MM.1S (cell line): ENCODE data around the gene MUC20.

ENCODE experiments used
- DNase-seq: peaks from one replicate; pipeline ENCODE4 v3.0.0-alpha.2; 2015
- H2AFZ ChIP-seq: fragments of 300-600 bp; sonication (generic); 2 replicates; pipeline ENCODE4 v1.6.0; 2016; ENCODE audit warnings: antibody characterized with exemption, low read length
- H3F3A ChIP-seq: fragments of 300-600 bp; sonication (generic); 2 replicates; pipeline ENCODE4 v1.6.1; 2016; ENCODE audit warnings: mild to moderate bottlenecking, antibody characterized with exemption, low read length, moderate library complexity, mixed read lengths; ENCODE audit not compliant: insufficient read depth
- H3K27ac ChIP-seq: fragments of 300-600 bp; sonication (generic); 2 replicates; pipeline ENCODE4 v1.5.1; 2016; ENCODE audit warnings: mild to moderate bottlenecking, low read length
- H3K27me3 ChIP-seq: fragments of 300-600 bp; sonication (generic); replicated peaks from 2 replicates; pipeline ENCODE4 v1.6.0; 2016; ENCODE audit warnings: low read length; ENCODE audit not compliant: insufficient read depth
- H3K36me3 ChIP-seq: fragments of 300-600 bp; sonication (generic); replicated peaks from 2 replicates; pipeline ENCODE4 v1.6.1; 2016; ENCODE audit warnings: mild to moderate bottlenecking, low read length, mixed read lengths; ENCODE audit not compliant: insufficient read depth
- H3K4me1 ChIP-seq: fragments of 300-600 bp; sonication (generic); 2 replicates; pipeline ENCODE4 v1.6.1; 2016; ENCODE audit warnings: low read length, mixed read lengths
- H3K4me2 ChIP-seq: fragments of 300-600 bp; sonication (generic); 2 replicates; pipeline ENCODE4 v1.6.0; 2016; ENCODE audit warnings: low read depth, low read length
- H3K4me3 ChIP-seq: fragments of 300-600 bp; sonication (generic); 2 replicates; pipeline ENCODE4 v1.5.1; 2016; ENCODE audit warnings: low read length, mixed read lengths
- H3K79me2 ChIP-seq: fragments of 300-600 bp; sonication (generic); 2 replicates; pipeline ENCODE4 v1.6.1; 2016; ENCODE audit warnings: mixed run types, low read length, mixed read lengths
- H3K9ac ChIP-seq: fragments of 300-600 bp; sonication (generic); 2 replicates; pipeline ENCODE4 v1.6.1; 2016; ENCODE audit warnings: low read length, mixed read lengths
- H3K9me2 ChIP-seq: fragments of 300-600 bp; sonication (generic); replicated peaks from 2 replicates; pipeline ENCODE4 v1.6.1; 2016; ENCODE audit warnings: mild to moderate bottlenecking, low read length, mixed read lengths; ENCODE audit not compliant: insufficient read depth
- H3K9me3 ChIP-seq: fragments of 300-600 bp; sonication (generic); replicated peaks from 2 replicates; pipeline ENCODE4 v1.6.1; 2016; ENCODE audit warnings: mild to moderate bottlenecking, low read length, mixed read lengths; ENCODE audit not compliant: insufficient read depth
- H4K20me1 ChIP-seq: fragments of 300-600 bp; sonication (generic); 2 replicates; pipeline ENCODE4 v1.6.1; 2016; ENCODE audit warnings: mild to moderate bottlenecking, low read length, moderate library complexity, mixed read lengths; ENCODE audit not compliant: insufficient read depth
- EZH2 ChIP-seq: fragments of 300-600 bp; sonication (generic); optimal IDR thresholded peaks from 2 replicates; pipeline ENCODE3; 2017; ENCODE audit warnings: low read depth, mild to moderate bottlenecking, antibody characterized with exemption, low read length, mixed read lengths
- EZH2phosphoT487 ChIP-seq: fragments of 300-600 bp; sonication (generic); IDR thresholded peaks from 2 replicates; pipeline ENCODE4 v1.6.1; 2018; ENCODE audit warnings: antibody characterized with exemption, low read length
- TF ChIP-seq, protein P1 (sequence below): fragments of 300-600 bp; sonication (generic); IDR thresholded peaks from 2 replicates; pipeline ENCODE4 v1.5.1; 2016; ENCODE audit warnings: antibody characterized with exemption, low read length, mixed read lengths

Gene MUC20

DNA sequence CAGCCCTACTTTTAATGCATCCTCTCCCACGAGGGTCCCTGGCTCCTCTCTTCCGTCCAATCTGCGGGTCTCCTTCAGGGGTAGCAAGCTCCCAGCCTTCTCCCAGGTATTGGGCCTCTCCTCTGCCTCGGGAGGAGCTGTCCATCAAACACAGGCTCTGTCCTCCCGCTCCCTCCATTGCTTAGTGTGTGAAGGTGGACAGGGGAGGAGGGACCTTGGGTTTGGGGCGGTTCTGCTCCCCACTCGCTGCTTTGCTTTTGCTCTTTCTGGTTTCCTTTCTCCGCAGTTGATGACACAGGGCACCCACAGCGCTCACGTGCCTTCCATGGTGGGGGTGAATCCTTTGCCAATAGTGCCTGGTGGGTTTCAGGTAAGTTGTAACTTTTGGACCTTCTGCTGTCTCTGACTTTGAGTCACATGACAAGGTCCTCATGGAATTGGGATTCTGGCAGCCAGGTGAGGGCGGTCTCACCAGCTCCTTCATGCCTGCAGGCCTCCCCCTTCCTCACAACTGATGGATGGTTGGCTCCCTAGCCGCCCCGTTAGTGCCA, 18.9 kb downstream of the MUC20 start:
- Histone ChIP-seq H3F3A (0 out of 2 replicates have a peak, but pooled peaks cover 7% of the 10 kb centered on the region), H3K9me3 (no peaks in the 10 kb centered on the region), H3K4me3 (no peak overlapping the region), H2AFZ (no peak overlapping the region), H3K4me1 (peaks cover 18% of the 10 kb centered on the region), H3K36me3 (no peaks in the 10 kb centered on the region), H3K27ac (no peak overlapping the region), H3K27me3 (0 out of 2 replicates have a peak, but pooled peaks cover under 1% of the 10 kb centered on the region), H4K20me1 (no peaks in the 10 kb centered on the region), H3K9ac (no peak overlapping the region), H3K4me2 (no peak overlapping the region), H3K9me2 (no peaks in the 10 kb centered on the region), H3K79me2 (no peaks in the 10 kb centered on the region)
- TF ChIP-seq, protein P1, sequence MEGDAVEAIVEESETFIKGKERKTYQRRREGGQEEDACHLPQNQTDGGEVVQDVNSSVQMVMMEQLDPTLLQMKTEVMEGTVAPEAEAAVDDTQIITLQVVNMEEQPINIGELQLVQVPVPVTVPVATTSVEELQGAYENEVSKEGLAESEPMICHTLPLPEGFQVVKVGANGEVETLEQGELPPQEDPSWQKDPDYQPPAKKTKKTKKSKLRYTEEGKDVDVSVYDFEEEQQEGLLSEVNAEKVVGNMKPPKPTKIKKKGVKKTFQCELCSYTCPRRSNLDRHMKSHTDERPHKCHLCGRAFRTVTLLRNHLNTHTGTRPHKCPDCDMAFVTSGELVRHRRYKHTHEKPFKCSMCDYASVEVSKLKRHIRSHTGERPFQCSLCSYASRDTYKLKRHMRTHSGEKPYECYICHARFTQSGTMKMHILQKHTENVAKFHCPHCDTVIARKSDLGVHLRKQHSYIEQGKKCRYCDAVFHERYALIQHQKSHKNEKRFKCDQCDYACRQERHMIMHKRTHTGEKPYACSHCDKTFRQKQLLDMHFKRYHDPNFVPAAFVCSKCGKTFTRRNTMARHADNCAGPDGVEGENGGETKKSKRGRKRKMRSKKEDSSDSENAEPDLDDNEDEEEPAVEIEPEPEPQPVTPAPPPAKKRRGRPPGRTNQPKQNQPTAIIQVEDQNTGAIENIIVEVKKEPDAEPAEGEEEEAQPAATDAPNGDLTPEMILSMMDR: no peak
- no peak for TF ChIP-seq EZH2phosphoT487
- no peak for TF ChIP-seq EZH2
- no peak for DNase-seq

DNA sequence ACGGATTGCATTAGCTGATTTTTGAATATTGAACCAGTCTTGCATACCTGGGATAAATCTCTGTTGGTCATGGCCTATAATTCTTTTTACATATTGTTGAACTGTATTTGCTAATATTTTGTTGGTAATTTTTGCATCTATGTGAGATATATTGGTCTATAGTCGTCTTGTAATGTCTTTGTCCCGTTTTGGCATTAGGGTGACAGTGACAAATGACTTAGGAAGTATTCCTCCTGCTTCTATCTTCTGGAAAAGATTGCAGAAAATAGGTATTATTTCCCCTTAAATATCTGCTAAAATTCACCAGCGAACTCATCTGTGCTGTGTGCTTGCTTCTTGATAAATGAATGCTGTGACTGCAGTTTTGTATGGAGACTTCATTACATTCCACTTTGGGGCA, 23.7 kb downstream of the MUC20 start:
- H3K4me1 ChIP-seq: peaks cover 6% of the 10 kb centered on the region
- H3K27ac ChIP-seq: no peak overlapping the region
- peaks cover 5% of the 10 kb centered on the region; the same call in 1 of the 2 replicates for H3F3A ChIP-seq
- no peak overlapping the region for H3K4me3 ChIP-seq
- no peaks in the 10 kb centered on the region for H3K9me3 ChIP-seq
- no peaks in the 10 kb centered on the region for H4K20me1 ChIP-seq
- no peak for DNase-seq
- no peak overlapping the region for H3K9ac ChIP-seq
- no peak overlapping the region for H3K4me2 ChIP-seq
- no peaks in the 10 kb centered on the region for H3K36me3 ChIP-seq
- TF ChIP-seq EZH2 (no peak), EZH2phosphoT487 (no peak)
- TF ChIP-seq, protein P1: no peak
- no peak overlapping the region for H2AFZ ChIP-seq
- no peaks in the 10 kb centered on the region for H3K79me2 ChIP-seq
- H3K27me3 ChIP-seq: peaks cover 2% of the 10 kb centered on the region; the same call in 1 of the 2 replicates
- H3K9me2 ChIP-seq: no peaks in the 10 kb centered on the region

DNA sequence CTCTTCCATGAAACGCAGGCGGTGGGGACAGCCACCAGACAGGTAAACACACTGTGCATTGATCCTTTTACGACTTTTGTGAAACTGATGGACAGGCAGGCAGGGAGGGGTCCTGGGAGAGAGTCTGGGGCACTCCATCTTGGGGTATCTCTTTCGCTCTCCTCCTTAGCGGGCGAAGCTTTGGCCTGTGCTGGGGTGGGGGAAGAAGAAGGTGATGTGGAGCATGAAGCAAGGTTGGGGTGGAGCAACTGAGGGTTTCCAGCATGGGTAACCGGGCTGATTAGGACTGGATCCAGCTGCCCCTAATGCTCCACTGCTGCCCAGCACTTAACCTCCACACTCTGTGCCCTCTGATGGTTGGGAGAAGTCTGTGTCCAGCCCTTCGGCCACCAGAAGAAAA, 25.6 kb downstream of the MUC20 start:
- H3K4me2 ChIP-seq: no peak overlapping the region
- H4K20me1 ChIP-seq: no peaks in the 10 kb centered on the region
- TF ChIP-seq EZH2 (no peak), EZH2phosphoT487 (no peak)
- TF ChIP-seq, protein P1: no peak
- no peak overlapping the region for H2AFZ ChIP-seq
- H3K27ac ChIP-seq: no peak overlapping the region
- H3K27me3 ChIP-seq: peaks cover 2% of the 10 kb centered on the region; the same call in 1 of the 2 replicates
- H3K79me2 ChIP-seq: no peaks in the 10 kb centered on the region
- H3K36me3 ChIP-seq: no peaks in the 10 kb centered on the region
- H3K9ac ChIP-seq: no peak overlapping the region
- DNase-seq: no peak
- H3K9me3 ChIP-seq: no peaks in the 10 kb centered on the region
- H3K9me2 ChIP-seq: no peaks in the 10 kb centered on the region
- peaks cover 5% of the 10 kb centered on the region; the same call in 1 of the 2 replicates for H3F3A ChIP-seq
- H3K4me1 ChIP-seq: peaks cover 6% of the 10 kb centered on the region
- no peak overlapping the region for H3K4me3 ChIP-seq
